Measurements from ENCODE around the gene TUBGCP5.
A peak's percentile ranks its signal among the peaks of the same experiment; 100 is the strongest.
"Not testable (repeated sequence)": the region's sequence is repeated elsewhere in the genome, so short reads cannot be mapped to it uniquely, and the experiment has no call there.

TUBGCP5 gene

GRCh38 chr15:23039143-23039916, at the start of gene TUBGCP5:
Gene TUBGCP5 (minus strand): TSS chr15:23039569. CDS start chr15:23039543, 26 bp downstream.
- H3K9me3 ChIP-seq (ENCODE audit: control insufficient read depth, insufficient read depth, low read length) = no peaks in the 10 kb centered on the region
- H3K79me2 ChIP-seq (ENCODE audit: control insufficient read depth, low read length) = peaks cover 38% of the 10 kb centered on the region
- peaks cover 28% of the 10 kb centered on the region for H3K36me3 ChIP-seq (ENCODE audit: control insufficient read depth, low read length)
- H3K4me1 ChIP-seq (ENCODE audit: control insufficient read depth, low read length) = peaks cover 30% of the 10 kb centered on the region
- peak within 1 kb of the TSS; percentile 41 for H3K27ac ChIP-seq (ENCODE audit: low read depth, low read length)
- H4K20me1 ChIP-seq (ENCODE audit: control insufficient read depth, insufficient read depth, low read depth, low read length) = peaks cover 4% of the 10 kb centered on the region; the same call in 1 of the 2 replicates
- no peaks in the 10 kb centered on the region for H3F3A ChIP-seq (ENCODE audit: control insufficient read depth, insufficient read depth)
- H3K9me2 ChIP-seq (replicated peaks; ENCODE audit: control insufficient read depth, low read length) = no peaks in the 10 kb centered on the region
- no peaks in the 10 kb centered on the region for H3K27me3 ChIP-seq (ENCODE audit: control insufficient read depth, low read length)
- H3K4me2 ChIP-seq (ENCODE audit: low read length) = peak within 1 kb of the TSS; percentile 99
- TF ChIP-seq EZH2phosphoT487 (IDR thresholded peaks at IDR 0.05; ENCODE audit: borderline replicate concordance, low read length) (no peak), CTCF (IDR thresholded peaks at IDR 0.05; ENCODE audit: low read depth, low read length, poor library complexity, severe bottlenecking) (peak; percentile 14)
- peak within 1 kb of the TSS; percentile 88 for H3K4me3 ChIP-seq (ENCODE audit: low read length)

GRCh38 chr15:23083115-23083514, 43.7 kb upstream of the TUBGCP5 start:
- no peaks in the 10 kb centered on the region for H3K36me3 ChIP-seq (ENCODE audit: control insufficient read depth, low read length)
- H3F3A ChIP-seq (ENCODE audit: control insufficient read depth, insufficient read depth) = no peaks in the 10 kb centered on the region
- no peaks in the 10 kb centered on the region for H3K9me3 ChIP-seq (ENCODE audit: control insufficient read depth, insufficient read depth, low read length)
- no peaks in the 10 kb centered on the region for H3K9me2 ChIP-seq (replicated peaks; ENCODE audit: control insufficient read depth, low read length)
- no peaks in the 10 kb centered on the region for H4K20me1 ChIP-seq (ENCODE audit: control insufficient read depth, insufficient read depth, low read depth, low read length)
- no peaks in the 10 kb centered on the region for H3K79me2 ChIP-seq (ENCODE audit: control insufficient read depth, low read length)
- no peak overlapping the region for H3K27ac ChIP-seq (ENCODE audit: low read depth, low read length)
- H3K4me2 ChIP-seq (ENCODE audit: low read length) = no peak overlapping the region
- H3K27me3 ChIP-seq (ENCODE audit: control insufficient read depth, low read length) = 0 out of 2 replicates have a peak, but pooled peaks cover 4% of the 10 kb centered on the region
- H3K4me3 ChIP-seq (ENCODE audit: low read length) = no peak overlapping the region
- TF ChIP-seq CTCF (IDR thresholded peaks at IDR 0.05; ENCODE audit: low read depth, low read length, poor library complexity, severe bottlenecking) = no peak
- TF ChIP-seq EZH2phosphoT487 (IDR thresholded peaks at IDR 0.05; ENCODE audit: borderline replicate concordance, low read length) = no peak
- H3K4me1 ChIP-seq (ENCODE audit: control insufficient read depth, low read length) = no peaks in the 10 kb centered on the region

GRCh38 chr15:23081996-23082737, 42.8 kb upstream of the TUBGCP5 start:
- not testable (repeated sequence) for H3K36me3 ChIP-seq (ENCODE audit: control insufficient read depth, low read length); H3K27me3 ChIP-seq (ENCODE audit: control insufficient read depth, low read length); H4K20me1 ChIP-seq (ENCODE audit: control insufficient read depth, insufficient read depth, low read depth, low read length); H3K4me1 ChIP-seq (ENCODE audit: control insufficient read depth, low read length); H3K4me2 ChIP-seq (ENCODE audit: low read length); H3K4me3 ChIP-seq (ENCODE audit: low read length); H3K27ac ChIP-seq (ENCODE audit: low read depth, low read length); H3K9me2 ChIP-seq (replicated peaks; ENCODE audit: control insufficient read depth, low read length); H3K9me3 ChIP-seq (ENCODE audit: control insufficient read depth, insufficient read depth, low read length); H3K79me2 ChIP-seq (ENCODE audit: control insufficient read depth, low read length); H3F3A ChIP-seq (ENCODE audit: control insufficient read depth, insufficient read depth)

- H3K27ac ChIP-seq (ENCODE audit: low read depth, low read length) = no peak overlapping the region
- TF ChIP-seq EZH2phosphoT487 (IDR thresholded peaks at IDR 0.05; ENCODE audit: borderline replicate concordance, low read length) = no peak
- no peak for TF ChIP-seq CTCF (IDR thresholded peaks at IDR 0.05; ENCODE audit: low read depth, low read length, poor library complexity, severe bottlenecking)
- H4K20me1 ChIP-seq (ENCODE audit: control insufficient read depth, insufficient read depth, low read depth, low read length) = no peaks in the 10 kb centered on the region
- no peaks in the 10 kb centered on the region for H3F3A ChIP-seq (ENCODE audit: control insufficient read depth, insufficient read depth)
- no peaks in the 10 kb centered on the region for H3K4me1 ChIP-seq (ENCODE audit: control insufficient read depth, low read length)
- H3K36me3 ChIP-seq (ENCODE audit: control insufficient read depth, low read length) = no peaks in the 10 kb centered on the region
- H3K9me3 ChIP-seq (ENCODE audit: control insufficient read depth, insufficient read depth, low read length) = no peaks in the 10 kb centered on the region
- 0 out of 2 replicates have a peak, but pooled peaks cover 4% of the 10 kb centered on the region for H3K27me3 ChIP-seq (ENCODE audit: control insufficient read depth, low read length)
- no peaks in the 10 kb centered on the region for H3K9me2 ChIP-seq (replicated peaks; ENCODE audit: control insufficient read depth, low read length)
- H3K4me3 ChIP-seq (ENCODE audit: low read length) = no peak overlapping the region
- no peak overlapping the region for H3K4me2 ChIP-seq (ENCODE audit: low read length)
- no peaks in the 10 kb centered on the region for H3K79me2 ChIP-seq (ENCODE audit: control insufficient read depth, low read length)
These were observed 41.9 kb upstream of the TUBGCP5 start for GRCh38 chr15:23081271-23081670.

All from DOHH2 (cell line).